T-helper 17 cell (primary cell): Measurements from ENCODE around the gene TADA2B. TPM values are rescaled to one million over a fixed set of nuclear protein-coding genes. Genes with fewer than 3 reads are reported as not detected.

Source experiments
- ATAC-seq: fragments of 150-1000 bp; cut with Tn5 transposase; 2 replicates; pipeline ENCODE4 v1.10.0; 2021; ENCODE audit warnings: mild to moderate bottlenecking, moderate library complexity
- DNase-seq, 3 donors: peaks; one replicate each; pipeline versions ENCODE4 v3.0.0 to v3.0.0-alpha.2; 2020 to 2021
- H3K9me3 ChIP-seq: one replicate; pipeline ENCODE4 v1.7.0; 2013; ENCODE audit warnings: low read length, mild to moderate bottlenecking; ENCODE audit not compliant: control insufficient read depth, poor library complexity, severe bottlenecking
- H3K27ac Mint-ChIP-seq: one replicate; pipeline ENCODE4 v1.8.0; 2022; ENCODE audit warnings: mild to moderate bottlenecking, moderate library complexity, mixed read lengths
- H3K27me3 Mint-ChIP-seq: one replicate; pipeline ENCODE4 v1.8.0; 2022; ENCODE audit warnings: mixed read lengths
- H3K36me3 Mint-ChIP-seq: one replicate; pipeline ENCODE4 v1.8.0; 2022; ENCODE audit warnings: low read depth, mixed read lengths
- H3K4me1 Mint-ChIP-seq: one replicate; pipeline ENCODE4 v1.8.0; 2022; ENCODE audit warnings: mild to moderate bottlenecking, mixed read lengths
- H3K4me3 Mint-ChIP-seq: one replicate; pipeline ENCODE4 v1.8.0; 2022; ENCODE audit warnings: mild to moderate bottlenecking, moderate library complexity, mixed read lengths
- total RNA-seq, 4 donors: library from RNA in 2 of 4; stranded (reverse) in 2 of 4; gene quantifications; one replicate each; pipeline ENCODE4 v1.2.3 and lab custom pipeline; 2022 to 2026

TADA2B gene
- total RNA-seq, 2 donors from 2014 or later, result 31.8 to 40.9 TPM

DNA sequence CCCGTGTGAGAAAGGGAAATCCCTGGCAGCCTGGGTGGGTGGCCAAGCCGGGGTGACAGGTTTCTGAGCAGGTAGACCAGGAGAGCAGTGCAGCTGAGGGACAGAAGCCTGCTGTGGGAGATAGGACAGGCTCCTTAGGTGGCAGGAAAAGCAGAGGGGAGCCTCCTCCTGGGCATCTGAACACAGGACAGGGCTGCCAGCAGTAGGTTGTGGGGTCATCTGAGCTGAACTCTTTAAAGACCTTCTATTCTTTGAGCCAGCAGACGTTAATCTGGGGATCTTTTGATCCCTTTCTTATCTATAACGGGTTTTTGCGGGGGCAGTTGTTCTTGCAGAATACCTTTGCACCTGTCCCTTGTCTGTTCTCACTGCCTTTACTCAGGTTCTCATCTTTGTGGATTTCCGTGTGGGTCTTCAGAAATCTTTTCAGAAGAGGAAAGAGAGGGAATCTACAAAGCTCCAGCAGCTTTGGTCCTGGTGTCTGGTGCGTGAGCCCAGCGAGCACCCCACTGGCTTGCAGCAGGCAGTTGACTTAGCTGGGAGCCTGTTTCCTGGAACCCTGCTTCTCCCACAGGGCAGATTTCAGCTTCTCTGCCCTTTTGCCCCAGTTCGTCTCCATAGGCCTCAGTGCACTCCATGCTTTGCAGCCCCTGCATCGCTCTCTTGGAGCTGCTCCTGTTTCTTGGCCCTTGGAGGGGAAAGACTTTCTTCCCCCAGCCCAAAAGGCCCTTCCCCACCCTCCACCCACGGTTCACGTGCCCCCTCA is 35.8 kb upstream of the TADA2B start:
- Mint-ChIP-seq H3K36me3 (peaks cover 5% of the 10 kb centered on the region), H3K4me1 (peaks cover 4% of the 10 kb centered on the region), H3K27ac (peak overlapping the region; percentile 75), H3K27me3 (no peaks in the 10 kb centered on the region), H3K4me3 (no peak overlapping the region)
- ATAC-seq (no peak), DNase-seq (no peak)
- H3K9me3 ChIP-seq, result no peaks in the 10 kb centered on the region

DNA sequence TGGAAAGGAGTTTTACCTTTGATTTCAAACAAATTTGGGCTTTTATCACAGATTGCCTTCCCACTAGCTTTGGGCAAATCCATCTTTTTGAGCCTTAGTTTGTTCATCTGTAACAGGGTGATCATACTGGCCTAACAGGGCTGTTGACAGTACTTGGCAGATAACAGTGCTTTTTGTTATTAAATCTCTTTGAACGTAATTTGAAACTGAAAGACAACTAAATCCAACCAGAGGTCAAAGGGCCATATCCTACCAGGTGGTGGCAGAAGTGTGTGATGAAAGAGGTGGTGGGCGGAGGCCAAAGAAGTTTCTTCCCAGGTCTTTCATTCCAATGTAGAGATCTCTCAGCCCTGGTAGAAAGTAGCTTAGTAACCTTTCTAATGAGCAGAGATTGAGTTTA is 35.2 kb upstream of the TADA2B start:
- Mint-ChIP-seq H3K36me3 (peaks cover 4% of the 10 kb centered on the region), H3K27me3 (no peaks in the 10 kb centered on the region), H3K27ac (peak overlapping the region; percentile 75), H3K4me3 (no peak overlapping the region), H3K4me1 (peaks cover 4% of the 10 kb centered on the region)
- H3K9me3 ChIP-seq, result no peaks in the 10 kb centered on the region
- DNase-seq, result no peak
- no peak for ATAC-seq

- Mint-ChIP-seq H3K4me1 (peaks cover 6% of the 10 kb centered on the region), H3K4me3 (no peak overlapping the region), H3K27me3 (no peaks in the 10 kb centered on the region), H3K27ac (peak overlapping the region; percentile 75), H3K36me3 (peaks cover 4% of the 10 kb centered on the region)
- DNase-seq, result no peak
- H3K9me3 ChIP-seq, result no peaks in the 10 kb centered on the region
- ATAC-seq, result no peak
These were observed 33.6 kb upstream of the TADA2B start for GRCh38 chr4:7009564-7009963.

GRCh38 chr4:7013175-7013574 is 30.0 kb upstream of the TADA2B start:
- Mint-ChIP-seq H3K27me3 (no peaks in the 10 kb centered on the region), H3K4me3 (no peak overlapping the region), H3K36me3 (peaks cover 9% of the 10 kb centered on the region), H3K4me1 (peaks cover 11% of the 10 kb centered on the region), H3K27ac (no peak overlapping the region)
- DNase-seq (no peak), ATAC-seq (no peak)
- no peaks in the 10 kb centered on the region for H3K9me3 ChIP-seq

- peak overlapping the region; percentile 63 for H3K4me3 Mint-ChIP-seq
These were observed 28.4 kb upstream of the TADA2B start for GRCh38 chr4:7014815-7015214.

GRCh38 chr4:7015383-7016035 is 27.7 kb upstream of the TADA2B start:
- Mint-ChIP-seq H3K36me3 (peaks cover 5% of the 10 kb centered on the region), H3K4me3 (no peak overlapping the region)

More at GRCh38 chr4:7014815-7015214, 28.4 kb upstream of the TADA2B start:
- Mint-ChIP-seq H3K36me3 (peaks cover 5% of the 10 kb centered on the region), H3K4me1 (peaks cover 7% of the 10 kb centered on the region), H3K27me3 (no peaks in the 10 kb centered on the region), H3K27ac (no peak overlapping the region)
- DNase-seq (no peak), ATAC-seq (no peak)
- H3K9me3 ChIP-seq, result no peaks in the 10 kb centered on the region

DNA sequence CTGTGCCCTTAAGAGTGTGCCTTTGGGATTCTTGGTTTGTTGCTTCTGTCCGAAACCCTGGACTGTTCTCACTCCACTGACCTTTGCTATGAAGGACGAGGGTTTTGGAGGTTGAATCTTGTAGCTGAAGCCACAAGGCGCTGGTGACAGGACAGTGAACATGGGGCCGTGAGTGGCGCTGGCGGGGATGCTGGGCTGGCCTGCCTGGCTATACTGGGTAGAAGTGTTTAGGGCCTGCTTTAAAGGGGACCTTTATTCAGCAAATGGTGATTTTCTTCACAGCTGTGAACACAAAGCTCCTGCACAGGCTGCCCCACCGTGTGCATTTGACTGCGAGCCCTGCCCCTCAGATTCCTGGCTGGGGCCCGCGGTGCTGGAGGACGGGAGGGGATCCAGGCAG is 27.1 kb upstream of the TADA2B start:
- Mint-ChIP-seq H3K4me3 (no peak overlapping the region), H3K4me1 (peaks cover 9% of the 10 kb centered on the region), H3K27me3 (no peaks in the 10 kb centered on the region), H3K36me3 (peaks cover 5% of the 10 kb centered on the region), H3K27ac (no peak overlapping the region)
- ATAC-seq (no peak), DNase-seq (no peak)
- H3K9me3 ChIP-seq, result no peaks in the 10 kb centered on the region

More at GRCh38 chr4:7015383-7016035, 27.7 kb upstream of the TADA2B start:
- Mint-ChIP-seq H3K27ac (no peak overlapping the region), H3K27me3 (no peaks in the 10 kb centered on the region), H3K4me1 (peaks cover 7% of the 10 kb centered on the region)
- H3K9me3 ChIP-seq, result no peaks in the 10 kb centered on the region
- ATAC-seq (no peak), DNase-seq (no peak)

DNA sequence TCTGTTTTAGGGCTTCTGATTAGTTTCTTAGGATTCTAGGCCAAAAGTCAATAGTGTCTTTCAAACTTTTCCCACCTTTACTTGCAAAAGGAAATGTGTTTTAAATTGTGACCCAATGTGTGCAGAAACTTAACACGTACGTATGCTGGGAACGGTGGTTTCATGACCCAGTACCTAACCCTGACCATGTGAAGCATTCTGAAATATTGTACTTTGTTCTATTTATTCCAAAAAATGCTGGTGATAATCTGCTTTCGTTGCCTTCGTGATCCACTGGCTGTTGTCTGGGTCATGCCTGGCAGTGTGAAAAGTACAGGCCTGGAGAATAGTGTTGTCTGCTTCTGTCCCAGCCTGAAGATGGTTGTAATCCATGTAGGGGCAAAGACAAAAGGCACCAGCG is 26.7 kb upstream of the TADA2B start:
- Mint-ChIP-seq H3K36me3 (peaks cover 5% of the 10 kb centered on the region), H3K4me1 (peaks cover 9% of the 10 kb centered on the region), H3K27me3 (no peaks in the 10 kb centered on the region), H3K4me3 (no peak overlapping the region), H3K27ac (no peak overlapping the region)
- no peak for DNase-seq
- ATAC-seq, result no peak
- H3K9me3 ChIP-seq, result no peaks in the 10 kb centered on the region

- H3K9me3 ChIP-seq, result no peaks in the 10 kb centered on the region
- no peak overlapping the region for H3K4me3 Mint-ChIP-seq
- no peak for ATAC-seq
- H3K36me3 Mint-ChIP-seq, result peaks cover 5% of the 10 kb centered on the region
- peak overlapping the region; percentile 16 for H3K27ac Mint-ChIP-seq
- H3K27me3 Mint-ChIP-seq, result no peaks in the 10 kb centered on the region
- DNase-seq, result no peak
- peaks cover 11% of the 10 kb centered on the region for H3K4me1 Mint-ChIP-seq
These were observed 25.6 kb upstream of the TADA2B start for GRCh38 chr4:7017446-7018048.

GRCh38 chr4:7018281-7018680 is 24.9 kb upstream of the TADA2B start:
- H3K4me1 Mint-ChIP-seq, result peaks cover 11% of the 10 kb centered on the region
- H3K9me3 ChIP-seq, result no peaks in the 10 kb centered on the region
- H3K27ac Mint-ChIP-seq, result peak overlapping the region; percentile 16
- no peak overlapping the region for H3K4me3 Mint-ChIP-seq
- DNase-seq (no peak), ATAC-seq (no peak)
- no peaks in the 10 kb centered on the region for H3K27me3 Mint-ChIP-seq
- peaks cover 5% of the 10 kb centered on the region for H3K36me3 Mint-ChIP-seq

GRCh38 chr4:7019367-7019766 is 23.8 kb upstream of the TADA2B start:
- Mint-ChIP-seq H3K4me3 (no peak overlapping the region), H3K4me1 (peaks cover 11% of the 10 kb centered on the region), H3K27me3 (no peaks in the 10 kb centered on the region), H3K36me3 (peaks cover 5% of the 10 kb centered on the region), H3K27ac (no peak overlapping the region)
- no peak for ATAC-seq
- no peak for DNase-seq
- H3K9me3 ChIP-seq, result no peaks in the 10 kb centered on the region

DNA sequence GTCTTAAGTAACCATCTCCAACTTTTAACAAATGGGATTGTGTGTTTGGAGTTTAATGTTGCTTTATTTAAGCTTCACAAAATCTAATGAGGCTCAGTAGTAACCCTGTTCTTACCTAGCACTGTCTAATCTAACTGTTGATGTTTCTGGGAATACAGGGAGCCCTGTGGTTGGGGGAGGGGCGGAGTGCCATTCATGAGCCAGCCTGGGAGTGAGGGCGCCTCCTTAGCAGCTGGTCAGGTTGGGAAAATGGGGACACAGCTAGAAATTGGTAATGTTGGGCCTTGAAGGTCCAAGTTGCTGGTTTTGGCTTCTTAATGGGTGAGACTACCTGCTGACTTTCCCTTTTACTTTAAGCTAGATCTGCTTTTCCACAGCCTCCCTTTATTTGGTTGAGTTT is 22.9 kb upstream of the TADA2B start:
- Mint-ChIP-seq H3K27me3 (no peaks in the 10 kb centered on the region), H3K27ac (no peak overlapping the region), H3K4me3 (no peak overlapping the region), H3K36me3 (no peaks in the 10 kb centered on the region), H3K4me1 (peaks cover 4% of the 10 kb centered on the region)
- DNase-seq, result no peak
- ATAC-seq, result no peak
- H3K9me3 ChIP-seq, result no peaks in the 10 kb centered on the region

GRCh38 chr4:7020856-7021255 is 22.3 kb upstream of the TADA2B start:
- no peak for DNase-seq
- no peak overlapping the region for H3K4me3 Mint-ChIP-seq
- H3K36me3 Mint-ChIP-seq, result no peaks in the 10 kb centered on the region
- no peaks in the 10 kb centered on the region for H3K27me3 Mint-ChIP-seq
- H3K9me3 ChIP-seq, result no peaks in the 10 kb centered on the region
- H3K4me1 Mint-ChIP-seq, result peaks cover 4% of the 10 kb centered on the region
- no peak for ATAC-seq
- H3K27ac Mint-ChIP-seq, result no peak overlapping the region
